B cell (primary cell): Measurements from ENCODE around the gene BACH2. TPM values are rescaled to one million over a fixed set of nuclear protein-coding genes. Genes with fewer than 3 reads are reported as not detected.

Source experiments
- ATAC-seq: fragments of 200-7000 bp; cut with Tn5 transposase; one replicate; pipeline ENCODE4 v1.10.0; 2021; ENCODE audit warnings: low read depth, mild to moderate bottlenecking, moderate number of reproducible peaks, moderate library complexity
- CTCF ChIA-PET: fragments of 350-600 bp; sonication (Branson Sonifier 250); formaldehyde crosslinking; loops from one replicate; lab custom pipeline; 2021; ENCODE audit warnings: antibody characterized with exemption, inconsistent platforms; lab: Charles Lee
- POLR2A ChIA-PET: fragments of 350-600 bp; sonication (Branson Sonifier 250); formaldehyde crosslinking; loops from one replicate; lab custom pipeline; 2021; ENCODE audit warnings: antibody characterized with exemption; lab: Charles Lee
- DNase-seq: peaks from one replicate; pipeline ENCODE4 v3.0.0; 2013
- H2AFZ ChIP-seq: 2 replicates; pipeline ENCODE4 v1.6.1; 2012; ENCODE audit warnings: mild to moderate bottlenecking, low read depth, low read length; ENCODE audit not compliant: insufficient read depth, poor library complexity, severe bottlenecking
- H3K27ac ChIP-seq, 2 donors: 1 replicate in 1 of 2; 2 replicates in 1 of 2; pipeline ENCODE4 v1.5.1; 2012 to 2013; ENCODE audit warnings: low read length in 2 of 2, mild to moderate bottlenecking in 2 of 2, moderate library complexity in 1 of 2
- H3K27me3 ChIP-seq, 4 experiments: fragments of 200-600 bp in 1 of 4; sonication (generic) in 1 of 4; replicated peaks in 1 of 4; 1 replicate in 2 of 4; 2 replicates in 2 of 4; pipeline versions ENCODE4 v1.6.1 to v1.7.0; 2013 to 2016; ENCODE audit warnings: low read length in 3 of 4, mild to moderate bottlenecking in 2 of 4, mixed read lengths in 1 of 4, moderate library complexity in 1 of 4; ENCODE audit not compliant: insufficient read depth in 4 of 4, control insufficient read depth in 3 of 4; ENCODE audit errors: control extremely low read depth in 1 of 4
- H3K36me3 ChIP-seq, 2 experiments: replicated peaks in 1 of 2; 1 replicate in 1 of 2; 2 replicates in 1 of 2; pipeline versions ENCODE4 v1.6.1 to v1.7.1; 2013; ENCODE audit warnings: low read length in 1 of 2; ENCODE audit not compliant: insufficient read depth in 2 of 2, control insufficient read depth in 1 of 2; ENCODE audit errors: control extremely low read depth in 1 of 2, extremely low read depth in 1 of 2
- H3K4me1 ChIP-seq, 2 donors: fragments of 200-600 bp in 1 of 2; sonication (generic) in 1 of 2; 1 replicate in 1 of 2; 2 replicates in 1 of 2; pipeline versions ENCODE4 v1.5.1 to v1.6.1; 2013 to 2017; ENCODE audit warnings: low read length in 2 of 2; ENCODE audit not compliant: control insufficient read depth in 2 of 2, insufficient read depth in 2 of 2
- H3K4me2 ChIP-seq: replicated peaks from 2 replicates; pipeline ENCODE3; 2012; ENCODE audit warnings: mild to moderate bottlenecking, low read depth, low read length; ENCODE audit not compliant: poor library complexity, severe bottlenecking
- H3K4me3 ChIP-seq, 5 experiments: fragments of 200-600 bp in 1 of 5; sonication (generic) in 1 of 5; 1 replicate in 3 of 5; 2 replicates in 2 of 5; pipeline versions ENCODE4 v1.5.1 to v1.7.0; 2011 to 2016; ENCODE audit warnings: low read length in 4 of 5, mild to moderate bottlenecking in 4 of 5, low read depth in 2 of 5, control low read depth in 1 of 5, moderate library complexity in 1 of 5; ENCODE audit not compliant: insufficient read depth in 1 of 5; ENCODE audit errors: control extremely low read depth in 1 of 5, extremely low read depth in 1 of 5
- H3K79me2 ChIP-seq: fragments of 200-600 bp; sonication (generic); one replicate; pipeline ENCODE4 v1.6.0; 2016; ENCODE audit warnings: low read length; ENCODE audit not compliant: control insufficient read depth, insufficient read depth
- H3K9ac ChIP-seq: fragments of 200-600 bp; sonication (generic); 2 replicates; pipeline ENCODE4 v1.6.1; 2017; ENCODE audit warnings: mild to moderate bottlenecking, low read length, moderate library complexity
- H3K9me3 ChIP-seq, 3 donors: one replicate each; pipeline versions ENCODE4 v1.6.1 to v1.7.1; 2013; ENCODE audit warnings: low read length in 2 of 3; ENCODE audit not compliant: control insufficient read depth in 2 of 3, insufficient read depth in 1 of 3; ENCODE audit errors: control extremely low read depth in 1 of 3
- H4K20me1 ChIP-seq: 2 replicates; pipeline ENCODE4 v1.6.0; 2012; ENCODE audit warnings: mild to moderate bottlenecking, low read length; ENCODE audit not compliant: insufficient read depth, control insufficient read depth, poor library complexity, severe bottlenecking
- H3K27ac Mint-ChIP-seq: one replicate; pipeline ENCODE4 v1.8.0; 2021; ENCODE audit warnings: mixed read lengths
- H3K27me3 Mint-ChIP-seq: one replicate; pipeline ENCODE4 v1.8.0; 2021; ENCODE audit warnings: mixed read lengths
- H3K4me1 Mint-ChIP-seq: one replicate; pipeline ENCODE4 v1.8.0; 2021; ENCODE audit warnings: mixed read lengths
- H3K4me3 Mint-ChIP-seq: one replicate; pipeline ENCODE4 v1.8.0; 2021; ENCODE audit warnings: mixed read lengths
- H3K9me3 Mint-ChIP-seq: one replicate; pipeline ENCODE4 v1.8.0; 2022; ENCODE audit warnings: mixed read lengths; ENCODE audit not compliant: insufficient read depth
- CTCF ChIP-seq: fragments of 200-600 bp; IDR thresholded peaks from one replicate; pipeline ENCODE4 v1.8.0; 2022; ENCODE audit warnings: antibody characterized with exemption, mild to moderate bottlenecking
- EZH2 ChIP-seq: IDR thresholded peaks from 2 replicates; pipeline ENCODE4 v1.6.1; 2012; ENCODE audit warnings: borderline replicate concordance, low read depth, mild to moderate bottlenecking, moderate library complexity, low read length; ENCODE audit not compliant: insufficient read depth, poor library complexity, severe bottlenecking
- WGBS: methylation state at CpG from one replicate; pipeline ENCODE4 v1.1.5; 2013; ENCODE audit warnings: missing lambda C conversion rate; ENCODE audit not compliant: insufficient coverage; 5-methylcytosine and 5-hydroxymethylcytosine counted together
- intact Hi-C: fragments of 100-400 bp; cut with micrococcal nuclease; formaldehyde crosslinking; loops from one replicate; pipeline ENCODE4 v1.10.0; 2022
- polyA plus RNA-seq: library from polyadenylated mRNA; depleted of rRNA; stranded (reverse); fragments of >200 nt; gene quantifications from 2 replicates; pipeline ENCODE4 v1.2.3, GENCODE V29; 2012
- total RNA-seq, 2 donors: library from RNA; stranded (reverse); fragments of 120-200 nt in 1 of 2; gene quantifications; 1 replicate in 1 of 2; 2 replicates in 1 of 2; pipeline versions ENCODE4 v1.2.3 to v1.2.4, GENCODE V29; 2013 to 2022

The BACH2 gene
- total and polyA plus RNA-seq, 2 donors (not counting 1 experiment from before 2014, with no cell fraction given) = 41.1 to 235 TPM

GRCh38 chr6:90285611-90286381 lies 10.8 kb downstream of the BACH2 start:
- WGBS = 0% methylated on average over 4 of the region's 9 CpGs
- DNase-seq (peak; percentile 87), ATAC-seq (peak; percentile 70)
- Histone ChIP-seq H3K9me3 (no peaks in the 10 kb centered on the region), H2AFZ (no peak overlapping the region), H4K20me1 (peaks cover 71% of the 10 kb centered on the region), H3K4me2 (peak overlapping the region; percentile 63), H3K9ac (peak overlapping the region; percentile 30), H3K36me3 (peaks cover 13 to 29% of the 10 kb centered on the region in 2 experiments), H3K4me1 (peaks cover 78 to 90% of the 10 kb centered on the region in 2 donors), H3K79me2 (peaks cover 96% of the 10 kb centered on the region), H3K27me3 (no peaks in the 10 kb centered on the region), H3K4me3 (peak overlapping the region; percentile 8 to 58 (median 32)), H3K27ac (peak overlapping the region; percentile 80 to 90)
- Mint-ChIP-seq H3K27me3 (no peaks in the 10 kb centered on the region), H3K4me3 (peak overlapping the region; percentile 73), H3K27ac (peak overlapping the region; percentile 85), H3K9me3 (no peaks in the 10 kb centered on the region), H3K4me1 (peaks cover 88% of the 10 kb centered on the region)
- intact Hi-C loops = loop anchor here (1.0 to 10.0 kb wide), 10 partner anchors 9 to 931 kb away; partner anchors contain the start of gene UBE2J1
- POLR2A ChIA-PET = interaction anchor here (0.9 to 2.4 kb wide), 5 partner anchors 10 to 108 kb away, joined by 3 to 8 read pairs (median 5); partner anchors contain the start of gene BACH2
- no peak for TF ChIP-seq CTCF
- TF ChIP-seq EZH2 = no peak
- CTCF ChIA-PET = interaction anchor here (0.9 to 9.3 kb wide), 19 partner anchors 8 to 466 kb away, joined by 3 to 117 read pairs (median 5); partner anchors contain the start of genes BACH2 and MDN1
